Right cardiac atrium (tissue), 5 donors: Measurements from ENCODE around the gene TJP2. TPM values are rescaled to one million over a fixed set of nuclear protein-coding genes. Genes with fewer than 3 reads are reported as not detected.

Experiments
- ATAC-seq, 2 donors: fragments of 200-7000 bp; cut with Tn5 transposase; one replicate each; pipeline versions ENCODE4 v1.8.0 to v1.9.1; 2020; ENCODE audit warnings: moderate library complexity in 2 of 2, mild to moderate bottlenecking in 1 of 2
- DNase-seq, 3 donors: peaks; one replicate each; pipeline ENCODE4 v3.0.0-alpha.2; 2020
- H3K27ac ChIP-seq: one replicate; pipeline ENCODE4 v1.5.1; 2013; ENCODE audit warnings: mild to moderate bottlenecking, low read length, control low read depth, moderate library complexity
- H3K27me3 ChIP-seq: one replicate; pipeline ENCODE4 v1.6.1; 2013; ENCODE audit not compliant: control insufficient read depth, insufficient read depth
- H3K4me1 ChIP-seq: one replicate; pipeline ENCODE4 v1.6.1; 2013; ENCODE audit warnings: low read length; ENCODE audit not compliant: control insufficient read depth, insufficient read depth
- H3K4me3 ChIP-seq: one replicate; pipeline ENCODE4 v1.5.1; 2013; ENCODE audit warnings: low read length, control low read depth
- H3K9me3 ChIP-seq: one replicate; pipeline ENCODE4 v1.6.1; 2013; ENCODE audit warnings: low read length; ENCODE audit not compliant: control insufficient read depth
- WGBS: extraction: QIAGEN DNeasy Blood & Tissue Kit; methylation state at CpG from one replicate; pipeline ENCODE4 v1.1.7; 2013; 5-methylcytosine and 5-hydroxymethylcytosine counted together
- intact Hi-C, 4 donors: fragments of 100-400 bp; cut with DNase I; formaldehyde crosslinking; loops; one replicate each; pipeline versions ENCODE4 v1.11.0 to v1.14.0; 2022 to 2023
- polyA plus RNA-seq: library from polyadenylated mRNA; stranded (reverse); fragments of 200-250 nt; gene quantifications from one replicate; pipeline ENCODE4 v1.2.3, GENCODE V29; 2013
- total RNA-seq, 4 donors: library from RNA; stranded (reverse); fragmentation: NEBNext Ultra II Directional; extraction: Animal tissue kit (Norgen Biotek cat#: 25700); gene quantifications; one replicate each; pipeline ENCODE4 v1.2.1, GENCODE V29; 2021
- donor health status: healthy with polysubstance abuse.
- donor health status: DM: no; HTN: yes; CAD: no.
- donor health status: DM: no; HTN: no; CAD: no.
- donor health status: DM: no; HTN: yes; CAD: no; lungs with severe emphysema.
- donor health status: DM: yes; HTN: yes; CAD: no.

TJP2 gene
- total and polyA plus RNA-seq, 5 donors: 23.8 to 56.3 (median 43.7) TPM

DNA sequence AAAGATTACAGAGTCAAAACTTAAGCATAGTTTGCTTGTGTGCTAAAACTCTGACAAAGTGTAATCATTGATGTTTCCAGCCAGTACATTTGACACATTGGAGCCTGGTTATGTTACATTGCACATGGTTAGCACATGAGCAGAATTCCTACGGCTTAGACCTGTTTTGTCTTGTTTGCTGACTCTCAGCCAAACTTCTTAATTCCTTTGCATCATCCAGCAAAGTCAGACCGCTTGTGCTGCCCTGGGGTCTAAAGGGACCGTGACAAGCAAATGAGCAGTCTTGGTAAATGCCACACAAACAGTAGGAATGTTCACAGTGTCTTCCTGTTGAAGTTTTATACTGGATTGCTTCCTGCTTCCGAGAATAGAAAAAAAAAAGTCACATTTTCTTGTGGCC is 79.0 kb downstream of the TJP2 start:
- Histone ChIP-seq H3K27me3 (no peaks in the 10 kb centered on the region), H3K27ac (no peak overlapping the region), H3K4me1 (peaks cover 1% of the 10 kb centered on the region), H3K4me3 (no peak overlapping the region), H3K9me3 (no peaks in the 10 kb centered on the region)
- WGBS: 42% methylated on average over 4 of the region's 4 CpGs
- DNase-seq: no peak
- peak in 1 of 2 donors; percentile 63 for ATAC-seq
- intact Hi-C loops: no loop called here

DNA sequence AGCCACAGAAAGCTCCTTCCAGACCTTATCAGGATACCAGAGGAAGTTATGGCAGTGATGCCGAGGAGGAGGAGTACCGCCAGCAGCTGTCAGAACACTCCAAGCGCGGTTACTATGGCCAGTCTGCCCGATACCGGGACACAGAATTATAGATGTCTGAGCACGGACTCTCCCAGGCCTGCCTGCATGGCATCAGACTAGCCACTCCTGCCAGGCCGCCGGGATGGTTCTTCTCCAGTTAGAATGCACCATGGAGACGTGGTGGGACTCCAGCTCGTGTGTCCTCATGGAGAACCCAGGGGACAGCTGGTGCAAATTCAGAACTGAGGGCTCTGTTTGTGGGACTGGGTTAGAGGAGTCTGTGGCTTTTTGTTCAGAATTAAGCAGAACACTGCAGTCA is 80.1 kb downstream of the TJP2 start:
- no peak overlapping the region for H3K4me3 ChIP-seq
- H3K4me1 ChIP-seq: peaks cover 1% of the 10 kb centered on the region
- intact Hi-C loops: no loop called here
- ATAC-seq: no peak
- H3K9me3 ChIP-seq: no peaks in the 10 kb centered on the region
- WGBS: 93% methylated on average over 11 of the region's 11 CpGs
- DNase-seq: peak in 1 of 3 donors; percentile 46
- no peaks in the 10 kb centered on the region for H3K27me3 ChIP-seq
- H3K27ac ChIP-seq: no peak overlapping the region

DNA sequence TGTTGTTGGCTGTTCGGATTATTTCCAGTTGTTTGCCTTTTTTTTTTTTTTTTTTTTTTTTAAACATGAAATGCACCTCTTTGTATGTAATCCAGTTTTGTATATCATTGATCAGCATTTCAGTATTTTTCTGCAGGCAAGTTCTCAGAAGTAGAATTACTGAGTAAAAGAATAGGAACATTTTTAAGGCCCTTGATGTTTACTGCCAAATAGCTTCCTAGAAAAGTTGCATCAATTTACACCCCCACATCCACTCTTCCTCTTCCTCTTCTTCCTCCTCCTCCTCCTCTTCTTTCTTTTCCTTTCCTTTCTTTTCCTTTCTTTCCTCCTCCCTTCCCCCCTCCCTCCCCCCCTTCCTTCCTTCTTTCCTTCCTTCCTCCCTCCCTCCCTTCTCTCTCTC is 81.5 kb downstream of the TJP2 start:
- no peak overlapping the region for H3K27ac ChIP-seq
- intact Hi-C loops: no loop called here
- H3K4me1 ChIP-seq: no peaks in the 10 kb centered on the region
- no peaks in the 10 kb centered on the region for H3K27me3 ChIP-seq
- DNase-seq (no peak), ATAC-seq (no peak)
- no peaks in the 10 kb centered on the region for H3K9me3 ChIP-seq
- no peak overlapping the region for H3K4me3 ChIP-seq
- WGBS: 100% methylated on average over 1 of the region's 1 CpG

DNA sequence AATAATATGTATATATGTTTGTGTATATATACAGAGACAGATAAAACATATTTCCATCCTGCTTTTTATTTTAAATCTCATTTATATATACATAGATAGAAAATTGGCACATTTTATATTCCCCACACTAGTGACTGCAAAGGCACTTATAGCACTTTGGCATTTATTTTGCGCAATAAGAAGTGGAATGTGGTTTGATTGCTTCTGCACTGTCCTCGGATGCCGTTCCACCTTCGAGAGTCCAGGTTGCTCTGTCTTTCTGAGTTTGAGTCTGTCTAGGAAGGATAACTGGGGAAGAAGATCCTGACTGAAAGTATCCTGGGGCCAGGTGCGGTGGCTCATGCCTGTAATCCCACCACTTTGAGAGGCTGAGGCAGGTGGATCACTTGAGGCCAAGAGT is 84.5 kb downstream of the TJP2 start:
- Histone ChIP-seq H3K4me3 (no peak overlapping the region), H3K4me1 (no peaks in the 10 kb centered on the region), H3K9me3 (no peaks in the 10 kb centered on the region), H3K27ac (no peak overlapping the region), H3K27me3 (no peaks in the 10 kb centered on the region)
- ATAC-seq: no peak
- intact Hi-C loops: no loop called here
- no peak for DNase-seq
- WGBS: 96% methylated on average over 5 of the region's 5 CpGs

DNA sequence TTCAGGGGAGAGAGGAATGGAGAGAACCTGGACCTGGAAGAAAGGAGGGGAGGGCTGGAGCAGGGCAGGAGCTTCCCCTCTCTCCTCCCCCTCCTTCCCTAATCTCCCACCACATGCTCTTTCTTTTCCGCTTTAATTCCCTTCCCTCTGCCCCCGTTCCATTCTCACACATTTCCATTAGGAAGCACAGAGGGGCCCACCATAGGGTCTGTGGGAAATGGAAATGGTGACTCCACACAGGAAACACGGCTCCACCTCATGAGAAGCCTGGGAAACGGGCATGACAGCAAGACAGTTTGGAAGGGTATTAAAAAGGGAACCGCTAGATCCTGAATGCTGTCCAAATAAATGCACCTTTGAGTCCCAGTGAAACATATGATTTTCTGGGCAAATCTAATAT is 86.1 kb downstream of the TJP2 start:
- Histone ChIP-seq H3K27ac (no peak overlapping the region), H3K9me3 (no peaks in the 10 kb centered on the region), H3K4me1 (no peaks in the 10 kb centered on the region), H3K4me3 (no peak overlapping the region), H3K27me3 (no peaks in the 10 kb centered on the region)
- no peak for ATAC-seq
- intact Hi-C loops: no loop called here
- WGBS: 53% methylated on average over 5 of the region's 5 CpGs
- no peak for DNase-seq

DNA sequence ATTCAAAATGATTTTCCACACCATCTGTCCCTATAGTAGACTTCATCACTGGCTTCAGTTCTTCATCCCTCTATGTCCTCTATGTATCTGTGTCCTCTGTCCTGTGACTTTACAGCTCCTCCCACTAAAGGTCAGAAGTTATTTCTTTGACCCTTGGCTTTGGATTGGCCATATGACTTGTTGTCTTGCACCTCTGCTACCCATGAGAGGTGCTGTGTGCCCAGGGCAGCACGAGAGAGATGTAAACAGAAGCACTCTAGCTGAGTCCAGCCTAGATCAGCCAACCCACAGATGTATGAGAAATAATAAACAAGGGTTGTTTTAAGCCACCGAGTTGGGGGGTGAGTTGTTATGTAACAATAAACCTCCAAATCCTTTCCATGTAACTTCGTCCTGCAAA is 87.6 kb downstream of the TJP2 start:
- Histone ChIP-seq H3K4me1 (no peaks in the 10 kb centered on the region), H3K4me3 (no peak overlapping the region), H3K9me3 (no peaks in the 10 kb centered on the region), H3K27ac (no peak overlapping the region), H3K27me3 (no peaks in the 10 kb centered on the region)
- WGBS: 80% methylated on average over 3 of the region's 3 CpGs
- intact Hi-C loops: no loop called here
- DNase-seq: no peak
- no peak for ATAC-seq

DNA sequence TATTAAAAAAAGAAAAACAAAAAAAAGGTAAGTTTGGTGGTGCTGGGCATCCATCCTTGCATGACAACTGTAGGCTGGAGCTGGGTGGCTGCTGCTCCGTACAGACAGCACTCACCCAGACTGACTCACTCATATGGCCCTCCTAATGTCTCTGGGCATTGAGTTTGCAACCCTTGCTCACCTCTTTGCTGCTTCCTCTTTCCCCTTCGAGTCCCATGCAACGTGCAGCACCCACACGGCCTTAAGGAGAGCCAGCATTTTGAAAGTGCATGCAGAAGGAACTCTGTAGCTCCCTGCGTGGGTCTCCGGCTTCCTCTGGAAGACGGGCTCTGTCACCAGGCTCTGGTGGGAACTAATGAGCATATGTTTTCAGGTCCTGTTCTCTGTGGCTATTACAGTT is 90.4 kb downstream of the TJP2 start:
- Histone ChIP-seq H3K27ac (no peak overlapping the region), H3K4me1 (no peaks in the 10 kb centered on the region), H3K27me3 (no peaks in the 10 kb centered on the region), H3K4me3 (no peak overlapping the region), H3K9me3 (no peaks in the 10 kb centered on the region)
- ATAC-seq (no peak), DNase-seq (no peak)
- intact Hi-C loops: no loop called here
- WGBS: 62% methylated on average over 7 of the region's 7 CpGs

DNA sequence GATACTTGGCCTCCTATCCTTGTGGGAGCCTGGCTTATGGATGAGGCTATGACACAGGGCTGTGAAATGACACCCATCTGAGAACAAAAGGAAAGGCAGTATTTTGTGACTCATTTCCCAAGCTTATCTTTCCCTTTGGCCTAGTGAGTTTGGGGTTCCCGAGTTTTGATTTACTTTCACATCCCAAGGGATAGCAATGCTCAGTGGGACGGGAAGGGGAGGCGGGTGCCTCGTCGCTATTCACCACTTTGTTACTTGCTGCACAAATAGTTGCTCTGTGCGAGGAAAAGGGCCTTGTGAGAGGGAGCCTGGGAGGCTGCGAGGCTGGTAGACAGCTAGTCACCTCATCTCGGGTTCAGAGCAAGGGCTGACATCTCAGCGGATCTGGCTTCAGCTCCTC is 91.8 kb downstream of the TJP2 start:
- WGBS: 74% methylated on average over 9 of the region's 9 CpGs
- ATAC-seq (peak; percentile 31 to 52), DNase-seq (no peak)
- H3K27ac ChIP-seq: no peak overlapping the region
- H3K4me3 ChIP-seq: no peak overlapping the region
- intact Hi-C loops: no loop called here
- H3K4me1 ChIP-seq: no peaks in the 10 kb centered on the region
- H3K9me3 ChIP-seq: no peaks in the 10 kb centered on the region
- H3K27me3 ChIP-seq: no peaks in the 10 kb centered on the region

- ATAC-seq: no peak
- intact Hi-C loops: no loop called here
- DNase-seq: no peak
Measured at GRCh38 chr9:69272212-69272611, 98.1 kb downstream of the TJP2 start.

GRCh38 chr9:69273161-69273560 is 99.1 kb downstream of the TJP2 start:
- peak; percentile 89 to 96 for ATAC-seq
- peak overlapping the region; percentile 89 for H3K27ac ChIP-seq
- intact Hi-C loops: no loop called here

More at GRCh38 chr9:69272212-69272611, 98.1 kb downstream of the TJP2 start:
- H3K4me1 ChIP-seq: peaks cover 6% of the 10 kb centered on the region
- H3K9me3 ChIP-seq: no peaks in the 10 kb centered on the region
- 67% methylated on average over 1 of the region's 1 CpG for WGBS
- H3K27me3 ChIP-seq: no peaks in the 10 kb centered on the region
- H3K27ac ChIP-seq: peak overlapping the region; percentile 13
- no peak overlapping the region for H3K4me3 ChIP-seq

GRCh38 chr9:69276775-69277174 is 102.7 kb downstream of the TJP2 start:
- intact Hi-C loops: no loop called here
- H3K4me3 ChIP-seq: no peak overlapping the region
- no peak for DNase-seq
- no peaks in the 10 kb centered on the region for H3K9me3 ChIP-seq
- no peak overlapping the region for H3K27ac ChIP-seq
- no peaks in the 10 kb centered on the region for H3K27me3 ChIP-seq
- 70% methylated on average over 5 of the region's 5 CpGs for WGBS
- H3K4me1 ChIP-seq: peaks cover 6% of the 10 kb centered on the region
- peak in 1 of 2 donors; percentile 39 for ATAC-seq

More at GRCh38 chr9:69273161-69273560, 99.1 kb downstream of the TJP2 start:
- Histone ChIP-seq H3K27me3 (no peaks in the 10 kb centered on the region), H3K9me3 (no peaks in the 10 kb centered on the region), H3K4me1 (peaks cover 6% of the 10 kb centered on the region), H3K4me3 (no peak overlapping the region)
- WGBS: 45% methylated on average over 4 of the region's 4 CpGs
- no peak for DNase-seq

GRCh38 chr9:69279084-69279731 is 105.1 kb downstream of the TJP2 start:
- Histone ChIP-seq H3K27ac (no peak overlapping the region), H3K27me3 (no peaks in the 10 kb centered on the region), H3K4me1 (peaks cover 4% of the 10 kb centered on the region), H3K9me3 (no peaks in the 10 kb centered on the region), H3K4me3 (no peak overlapping the region)
- DNase-seq: no peak
- ATAC-seq: no peak
- WGBS: 76% methylated on average over 5 of the region's 5 CpGs
- intact Hi-C loops: no loop called here
